HL-60 (cell line): ENCODE data around the gene SMARCAL1.

ENCODE experiments used
- GABPA ChIP-seq: IDR thresholded peaks from 2 replicates; pipeline ENCODE4 v1.6.1; 2012; ENCODE audit warnings: low read depth
- TF ChIP-seq, protein P1 (sequence below): IDR thresholded peaks from one replicate; pipeline ENCODE4 v1.5.1; 2011; ENCODE audit warnings: low read length, control low read depth, inconsistent platforms; ENCODE audit not compliant: insufficient read depth

DNA sequence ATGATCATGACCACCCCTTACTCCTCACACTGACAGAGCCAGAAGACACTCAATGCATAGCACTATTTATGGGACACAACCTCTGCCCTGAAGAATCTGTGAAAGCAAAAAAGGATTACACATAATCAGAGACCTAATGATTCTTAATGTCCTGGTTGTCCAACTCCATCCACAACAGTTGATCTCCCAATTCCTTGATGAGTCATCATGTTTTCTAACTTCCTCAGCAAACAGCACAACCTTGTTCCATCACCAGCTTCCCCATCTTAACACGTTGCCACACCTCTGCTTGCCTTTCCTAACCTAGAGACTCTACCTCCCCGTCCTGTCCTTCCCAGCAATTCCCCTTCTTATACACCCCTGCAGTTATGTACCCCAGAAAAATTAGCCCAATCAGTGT is 26.8 kb upstream of the SMARCAL1 start:
- no peak for TF ChIP-seq GABPA
- TF ChIP-seq, protein P1, sequence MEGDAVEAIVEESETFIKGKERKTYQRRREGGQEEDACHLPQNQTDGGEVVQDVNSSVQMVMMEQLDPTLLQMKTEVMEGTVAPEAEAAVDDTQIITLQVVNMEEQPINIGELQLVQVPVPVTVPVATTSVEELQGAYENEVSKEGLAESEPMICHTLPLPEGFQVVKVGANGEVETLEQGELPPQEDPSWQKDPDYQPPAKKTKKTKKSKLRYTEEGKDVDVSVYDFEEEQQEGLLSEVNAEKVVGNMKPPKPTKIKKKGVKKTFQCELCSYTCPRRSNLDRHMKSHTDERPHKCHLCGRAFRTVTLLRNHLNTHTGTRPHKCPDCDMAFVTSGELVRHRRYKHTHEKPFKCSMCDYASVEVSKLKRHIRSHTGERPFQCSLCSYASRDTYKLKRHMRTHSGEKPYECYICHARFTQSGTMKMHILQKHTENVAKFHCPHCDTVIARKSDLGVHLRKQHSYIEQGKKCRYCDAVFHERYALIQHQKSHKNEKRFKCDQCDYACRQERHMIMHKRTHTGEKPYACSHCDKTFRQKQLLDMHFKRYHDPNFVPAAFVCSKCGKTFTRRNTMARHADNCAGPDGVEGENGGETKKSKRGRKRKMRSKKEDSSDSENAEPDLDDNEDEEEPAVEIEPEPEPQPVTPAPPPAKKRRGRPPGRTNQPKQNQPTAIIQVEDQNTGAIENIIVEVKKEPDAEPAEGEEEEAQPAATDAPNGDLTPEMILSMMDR: no peak
